GM08714 (cell line): ENCODE measurements around the gene KDM2B.

ENCODE experiments used
- H3K4me3 ChIP-seq: fragments of 200-500 bp; sonication (Bioruptor generic); 2 replicates; pipeline ENCODE4 v1.5.1; 2014; ENCODE audit warnings: mild to moderate bottlenecking, low read length, inconsistent platforms
- ZNF274 ChIP-seq: IDR thresholded peaks from 2 replicates; pipeline ENCODE4 v1.6.1; 2012; ENCODE audit warnings: mild to moderate bottlenecking, low read depth, low read length

KDM2B gene

DNA sequence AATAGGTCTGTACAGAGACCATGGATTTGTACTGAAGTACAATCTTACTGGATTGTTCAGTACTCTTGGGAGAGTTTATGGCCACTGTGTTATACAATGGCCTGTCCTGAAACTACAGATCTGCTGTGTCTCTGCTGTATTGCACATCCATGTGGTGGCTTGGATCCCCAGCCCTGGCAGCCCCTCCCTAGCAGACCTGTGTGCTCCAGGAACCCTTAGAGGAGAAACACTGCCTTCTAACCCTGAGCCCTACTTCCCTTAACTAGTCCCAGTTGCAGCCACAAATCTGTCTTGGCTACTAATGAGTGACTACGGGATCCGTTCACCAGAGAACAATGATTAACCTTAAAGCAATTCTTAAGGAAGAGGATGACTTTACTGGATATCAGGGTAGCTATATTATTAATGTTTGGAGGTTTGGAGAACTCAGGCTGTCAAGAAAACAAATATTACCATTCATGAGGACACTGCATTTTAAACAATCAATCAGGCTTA lies 153.2 kb downstream of the KDM2B start:
- TF ChIP-seq ZNF274: no peak
- H3K4me3 ChIP-seq: no peak overlapping the region

DNA sequence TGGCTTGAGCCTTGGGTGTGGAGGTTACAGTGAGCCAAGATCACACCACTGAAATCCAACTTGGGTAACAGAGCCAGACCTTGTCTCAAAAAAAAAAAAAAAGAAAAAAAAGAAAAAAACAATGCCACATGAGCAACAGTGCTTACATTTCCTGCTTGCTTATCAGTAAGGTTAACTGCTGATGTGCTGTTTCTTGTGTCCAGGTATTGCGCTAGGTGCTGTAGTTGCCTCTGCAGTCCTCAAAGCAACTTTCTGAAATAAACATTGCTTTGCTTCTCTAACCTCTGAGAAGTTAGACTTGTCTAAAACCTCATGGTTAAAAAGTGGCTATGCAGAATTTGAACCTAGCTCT lies 156.2 kb downstream of the KDM2B start:
- TF ChIP-seq ZNF274: no peak
- H3K4me3 ChIP-seq: no peak overlapping the region

DNA sequence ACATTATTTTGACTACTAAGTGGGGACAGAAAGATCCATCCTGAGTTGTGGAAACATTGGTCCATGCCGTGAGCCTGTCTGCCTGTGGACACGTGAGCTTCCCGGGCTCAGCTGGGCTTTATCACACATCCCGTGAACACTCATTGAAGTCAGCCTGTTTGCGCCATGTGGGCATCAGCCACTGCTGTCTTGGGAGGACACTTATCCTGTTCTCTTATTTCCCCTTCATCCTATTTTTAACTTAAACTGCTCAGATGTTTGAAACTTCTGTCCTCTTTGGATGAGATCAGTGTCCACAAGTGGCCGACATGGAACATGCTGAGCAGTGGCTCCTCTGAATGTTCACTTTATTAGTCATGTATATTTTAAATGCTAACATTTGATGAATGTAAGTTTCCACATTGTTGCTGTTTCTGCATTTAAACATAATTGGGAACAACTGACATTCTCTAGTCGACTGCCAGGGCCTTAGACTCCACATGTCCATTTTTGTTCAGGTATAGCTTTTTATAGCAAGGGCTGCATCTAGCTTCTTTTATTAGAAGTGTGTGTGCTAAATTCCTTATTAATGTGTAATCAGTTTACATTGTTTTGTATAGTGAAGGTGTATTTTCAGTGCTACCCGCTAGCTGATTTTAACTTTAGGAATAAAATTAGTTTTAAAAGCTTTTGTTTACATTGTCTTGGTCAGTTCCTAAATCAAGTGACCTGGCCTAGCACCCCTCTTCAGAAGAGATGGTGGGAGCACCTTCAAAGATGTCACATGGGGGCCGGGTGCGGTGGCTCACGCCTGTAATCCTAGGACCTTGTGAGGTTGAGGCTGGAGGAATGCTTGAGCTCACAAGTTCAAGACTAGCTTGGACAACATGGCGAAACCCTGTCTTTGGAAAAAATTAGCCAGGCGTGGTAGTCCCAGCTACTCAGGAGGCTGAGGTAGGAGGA lies 156.9 kb downstream of the KDM2B start:
- no peak for TF ChIP-seq ZNF274
- no peak overlapping the region for H3K4me3 ChIP-seq

DNA sequence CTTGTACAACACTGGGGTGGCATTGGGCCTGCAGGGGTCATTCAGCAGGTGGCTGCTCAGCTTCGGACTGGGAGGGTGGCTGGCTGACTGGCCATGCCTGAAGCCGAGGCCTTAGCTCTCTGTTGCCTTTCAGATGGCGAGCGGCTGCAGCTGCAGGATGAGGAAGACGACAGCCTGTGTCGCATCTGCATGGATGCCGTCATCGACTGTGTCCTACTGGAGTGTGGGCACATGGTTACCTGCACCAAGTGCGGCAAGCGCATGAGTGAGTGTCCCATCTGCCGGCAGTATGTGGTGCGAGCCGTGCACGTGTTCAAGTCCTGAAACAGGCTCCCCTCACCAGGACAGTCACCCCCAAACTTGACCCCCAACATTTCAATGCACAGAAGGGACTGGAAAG lies 157.6 kb downstream of the KDM2B start:
- TF ChIP-seq ZNF274: no peak
- H3K4me3 ChIP-seq: no peak overlapping the region

DNA sequence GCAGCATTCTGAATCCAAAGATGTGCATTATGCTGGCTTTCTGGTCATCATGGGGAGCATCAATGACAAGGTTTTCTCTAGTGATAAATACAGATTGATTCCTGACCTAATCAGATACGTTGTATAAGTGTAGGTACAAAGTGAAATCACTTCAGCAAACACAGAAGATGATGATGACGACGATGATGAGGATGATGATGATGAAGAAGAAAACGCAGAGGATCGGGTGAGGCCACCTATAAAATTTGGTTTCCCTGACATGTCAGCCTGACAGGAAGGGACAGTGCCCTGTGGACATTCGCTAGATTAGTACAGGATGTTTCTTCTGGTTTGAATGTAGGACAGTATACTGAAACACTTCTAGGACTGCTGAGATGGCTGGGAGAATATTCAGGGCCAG lies 160.7 kb downstream of the KDM2B start:
- no peak overlapping the region for H3K4me3 ChIP-seq
- no peak for TF ChIP-seq ZNF274

DNA sequence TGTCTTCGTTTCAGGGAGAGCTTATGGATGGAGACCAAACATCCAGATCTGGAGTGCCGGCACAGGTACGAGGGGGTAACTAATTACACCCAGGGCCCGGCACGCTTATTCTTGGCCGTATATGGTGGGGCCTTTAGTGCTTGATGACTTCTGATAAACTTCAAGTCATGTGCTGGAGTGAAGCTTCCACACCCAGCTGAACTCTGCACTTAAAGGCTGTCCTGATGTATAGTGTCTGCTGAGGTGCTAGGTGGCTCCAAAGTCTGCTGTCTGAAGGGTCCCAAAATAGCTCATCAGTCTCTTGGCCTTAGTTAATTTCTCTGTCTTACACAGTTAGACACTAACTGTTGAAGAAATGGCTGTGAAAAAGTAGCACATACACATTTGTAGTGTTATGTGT lies 163.0 kb downstream of the KDM2B start:
- TF ChIP-seq ZNF274: no peak
- no peak overlapping the region for H3K4me3 ChIP-seq

DNA sequence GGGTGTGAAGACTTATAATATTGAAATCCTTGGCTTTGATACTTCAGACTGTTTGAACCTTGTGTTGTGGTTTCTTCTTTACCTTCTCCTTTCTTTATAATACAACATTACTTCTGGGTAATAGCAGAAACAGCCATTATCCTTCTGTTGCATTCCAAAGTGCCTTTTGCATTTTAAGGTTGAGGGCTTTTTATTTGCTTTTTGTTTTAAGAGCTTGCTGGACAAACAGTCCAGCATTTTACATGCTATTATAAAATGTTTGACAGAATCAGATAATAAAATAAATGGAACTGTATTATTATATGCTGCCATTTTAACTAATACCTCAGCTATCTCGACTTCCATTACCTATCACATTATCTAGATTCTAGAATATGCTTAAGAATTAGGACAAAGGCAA lies 166.9 kb downstream of the KDM2B start:
- no peak overlapping the region for H3K4me3 ChIP-seq
- TF ChIP-seq ZNF274: no peak

DNA sequence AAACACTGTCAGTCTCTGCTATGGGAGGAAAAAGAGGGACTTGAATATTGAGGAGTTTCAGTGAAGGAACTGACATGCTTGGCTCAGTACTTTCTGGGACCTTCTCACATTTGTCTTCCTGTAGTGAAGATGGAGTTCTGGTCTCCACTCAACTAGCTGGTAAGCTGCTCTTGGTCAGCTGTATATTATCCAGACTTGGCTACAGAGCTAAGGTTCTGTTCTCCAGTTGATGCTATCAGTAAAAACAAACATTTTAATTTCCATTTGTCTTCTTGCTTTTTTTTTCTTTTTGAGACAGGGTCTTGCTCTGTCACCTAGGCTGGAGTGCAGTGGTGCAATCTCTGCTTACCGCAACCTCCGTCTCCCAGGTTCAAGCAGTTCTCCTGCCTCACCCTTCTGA lies 175.6 kb downstream of the KDM2B start:
- no peak overlapping the region for H3K4me3 ChIP-seq
- TF ChIP-seq ZNF274: no peak

DNA sequence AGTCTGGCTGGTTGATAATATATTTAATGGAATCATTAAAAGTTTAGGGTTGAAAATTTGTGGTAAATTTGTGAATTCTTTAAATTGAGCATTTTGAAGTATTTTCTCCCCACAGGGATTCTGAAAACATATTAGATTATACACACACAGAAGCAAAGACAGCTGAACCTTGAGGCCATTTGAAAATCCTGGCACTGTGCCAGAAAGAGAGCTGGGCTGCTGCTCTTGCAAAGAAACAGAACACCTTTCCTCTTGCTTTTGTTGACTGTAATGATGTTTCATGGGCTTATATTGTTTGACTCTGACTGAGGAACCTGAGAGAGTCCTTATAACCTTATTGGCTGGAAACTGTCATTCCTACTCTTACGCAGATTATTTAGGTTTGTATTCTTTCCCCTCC lies 176.1 kb downstream of the KDM2B start:
- no peak for TF ChIP-seq ZNF274
- H3K4me3 ChIP-seq: no peak overlapping the region

DNA sequence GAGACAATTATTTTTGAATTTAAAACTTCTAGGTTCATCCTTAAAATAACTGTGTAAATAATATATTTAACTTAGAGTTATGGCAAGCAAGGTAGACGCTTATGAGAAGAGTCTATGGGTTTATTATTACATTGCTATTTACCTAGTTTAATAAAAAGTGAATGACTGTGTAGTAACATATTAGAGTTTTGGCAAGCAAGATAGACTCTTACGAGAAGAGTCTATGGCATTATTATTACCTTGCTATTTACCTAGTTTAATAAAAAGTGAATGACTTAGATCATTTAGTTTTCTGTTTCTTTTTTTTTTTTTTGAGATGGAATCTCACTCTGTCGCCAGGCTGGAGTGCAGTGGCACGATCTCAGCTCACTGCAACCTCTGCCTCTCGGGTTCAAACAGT lies 177.1 kb downstream of the KDM2B start:
- H3K4me3 ChIP-seq: no peak overlapping the region
- TF ChIP-seq ZNF274: no peak

DNA sequence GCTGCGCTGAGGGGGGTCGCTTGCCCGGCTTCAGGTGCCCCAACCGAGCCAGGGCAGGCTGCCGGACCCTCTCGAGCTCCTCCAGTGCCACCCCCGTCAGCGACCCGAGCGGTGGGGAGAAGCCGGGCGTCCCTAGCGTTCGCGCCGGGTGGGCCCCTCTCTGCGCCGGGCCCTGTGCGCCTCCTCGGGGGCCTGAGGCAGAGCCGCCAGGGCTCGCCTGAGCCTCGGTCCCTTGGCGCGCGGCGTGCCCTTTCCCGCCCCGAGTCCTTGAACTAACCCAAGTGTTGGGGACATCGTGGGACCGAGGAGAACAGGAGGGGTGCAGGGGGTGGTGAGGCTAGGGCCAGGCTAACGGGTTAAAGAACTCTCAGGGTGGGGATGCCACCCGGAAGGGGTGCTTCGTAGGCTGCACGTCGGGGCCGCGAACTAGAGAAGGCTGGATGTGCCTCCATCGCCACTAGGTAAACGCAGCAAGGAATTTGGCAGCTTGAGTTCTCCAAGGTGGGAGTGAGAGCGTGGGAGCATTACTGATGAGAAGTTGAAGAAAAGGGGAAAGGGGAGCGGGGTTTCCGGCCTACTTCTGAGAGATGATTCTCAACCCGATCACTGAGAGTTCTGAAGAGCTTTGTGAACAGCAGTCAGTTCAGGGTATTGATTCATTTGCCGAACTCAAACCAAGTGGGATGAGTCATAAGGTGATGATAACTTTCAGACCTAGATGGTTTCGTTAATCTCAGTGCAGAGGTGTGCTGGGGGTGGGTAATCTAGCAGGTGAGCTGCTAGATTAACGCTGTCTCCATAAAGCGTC lies 180.3 kb downstream of the KDM2B start:
- TF ChIP-seq ZNF274: no peak
- peak overlapping the region; percentile 81 for H3K4me3 ChIP-seq

DNA sequence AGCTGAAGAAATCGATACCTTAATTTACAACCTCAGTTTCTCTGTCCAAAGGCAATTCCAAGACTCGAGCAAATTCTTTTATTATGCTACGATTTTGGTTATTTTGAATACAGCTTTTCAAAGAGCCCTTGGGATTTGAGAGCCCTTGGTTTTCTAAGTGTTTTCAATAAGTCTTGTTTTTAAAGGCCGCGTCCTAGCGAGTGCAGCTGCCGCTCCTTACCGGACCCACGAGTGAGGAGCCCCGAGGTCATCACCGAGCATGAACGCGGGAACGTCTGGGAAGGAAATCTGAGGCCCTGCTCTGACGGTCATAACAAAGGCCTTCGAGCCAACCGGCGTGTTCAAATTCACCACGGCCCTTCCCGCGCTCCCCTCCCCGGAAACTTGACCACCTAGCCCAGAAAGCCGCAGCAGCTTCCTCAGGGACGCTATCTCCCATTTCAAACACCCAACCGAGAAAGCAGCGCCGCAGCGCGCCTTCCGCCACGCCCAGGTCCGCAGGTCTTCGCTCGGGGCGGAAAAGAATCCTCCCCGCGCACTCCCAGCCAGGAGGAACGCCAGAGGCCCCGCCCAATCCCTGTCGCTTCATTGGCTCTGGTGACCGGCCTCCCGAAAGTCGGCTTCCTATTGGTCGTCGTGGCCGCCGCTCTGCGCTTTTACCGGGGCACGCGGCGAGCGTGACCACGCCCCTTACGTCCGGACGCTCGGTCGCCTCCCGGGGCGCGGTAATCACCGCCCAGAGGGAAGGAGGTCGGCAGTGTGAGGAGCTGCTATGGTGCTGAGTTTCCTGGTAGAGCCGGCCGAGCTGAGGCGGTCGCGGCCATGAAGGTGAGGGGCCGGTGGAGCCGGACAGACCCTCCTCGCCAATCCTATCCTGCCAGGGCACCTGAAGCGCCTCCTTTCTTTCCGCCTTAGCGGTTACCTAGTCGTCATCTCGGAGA lies 181.2 kb downstream of the KDM2B start, which contains the start of gene RNF34:
RNF34 (plus strand) TSS at position 728 of the 941 bp plus-strand sequence; CDS start at position 823, 95 bp downstream.
- peak within 1 kb of the TSS; percentile 81 for H3K4me3 ChIP-seq
- no peak for TF ChIP-seq ZNF274

DNA sequence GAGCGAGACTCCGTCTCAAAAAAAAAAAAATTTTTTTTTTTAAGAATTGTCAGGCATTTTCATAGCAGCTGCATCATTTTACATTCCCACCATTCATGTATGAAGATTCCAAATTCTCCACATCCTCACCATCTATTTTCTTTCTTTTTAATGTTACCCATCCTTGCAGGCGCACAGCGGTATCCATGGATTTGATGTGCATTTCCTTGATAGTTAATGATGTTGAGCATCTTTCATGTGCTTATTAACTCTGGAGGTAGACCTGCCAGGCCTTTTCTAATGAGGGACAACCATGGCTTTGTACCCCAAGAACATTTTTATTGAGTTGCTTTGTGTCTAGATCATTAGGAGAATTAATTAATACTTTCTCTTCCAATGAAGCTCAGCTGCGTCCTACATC lies 182.5 kb downstream of the KDM2B start:
- no peak for TF ChIP-seq ZNF274
- no peak overlapping the region for H3K4me3 ChIP-seq

DNA sequence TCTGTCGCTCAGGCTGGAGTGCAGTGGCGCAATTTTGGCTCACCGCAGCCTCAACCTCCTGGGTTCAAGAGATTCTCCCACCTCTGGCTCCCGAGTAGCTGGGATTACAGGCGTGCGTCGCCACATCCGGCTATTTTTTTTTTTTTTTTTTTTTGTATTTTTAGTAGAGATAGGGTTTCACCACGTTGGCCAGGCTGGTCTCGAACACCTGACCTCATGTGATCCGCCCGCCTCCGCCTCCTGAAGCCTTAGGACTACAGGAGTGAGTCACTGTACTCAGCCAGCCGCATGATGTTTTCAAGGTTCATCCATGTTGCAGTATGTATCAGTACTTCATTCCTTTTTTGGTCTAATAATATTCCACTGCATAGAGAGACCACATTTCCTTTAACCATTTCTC lies 183.3 kb downstream of the KDM2B start:
- H3K4me3 ChIP-seq: no peak overlapping the region
- no peak for TF ChIP-seq ZNF274
